Endothelial cell (in vitro differentiated cells): ENCODE data around the gene LRRFIP1. TPM values are rescaled to one million over a fixed set of nuclear protein-coding genes. Genes with fewer than 3 reads are reported as not detected.

Experiments
- DNase-seq: peaks from one replicate; pipeline ENCODE4 v3.0.0; 2021; ENCODE audit warnings: low spot score
- H3K27ac Mint-ChIP-seq: one replicate; pipeline ENCODE4 v1.8.0; 2021; ENCODE audit warnings: mixed read lengths, inconsistent platforms; ENCODE audit not compliant: unreplicated experiment
- H3K27me3 Mint-ChIP-seq: one replicate; pipeline ENCODE4 v1.8.0; 2021; ENCODE audit warnings: mild to moderate bottlenecking, moderate library complexity, mixed read lengths, inconsistent platforms; ENCODE audit not compliant: unreplicated experiment
- H3K36me3 Mint-ChIP-seq: one replicate; pipeline ENCODE4 v1.8.0; 2021; ENCODE audit warnings: mild to moderate bottlenecking, low read depth, mixed read lengths, inconsistent platforms; ENCODE audit not compliant: unreplicated experiment
- H3K4me1 Mint-ChIP-seq: one replicate; pipeline ENCODE4 v1.8.0; 2021; ENCODE audit warnings: mild to moderate bottlenecking, mixed read lengths, inconsistent platforms; ENCODE audit not compliant: unreplicated experiment
- H3K4me3 Mint-ChIP-seq: one replicate; pipeline ENCODE4 v1.8.0; 2021; ENCODE audit warnings: mild to moderate bottlenecking, mixed read lengths, inconsistent platforms; ENCODE audit not compliant: unreplicated experiment
- H3K9me3 Mint-ChIP-seq: one replicate; pipeline ENCODE4 v1.8.0; 2021; ENCODE audit warnings: mixed read lengths, inconsistent platforms; ENCODE audit not compliant: unreplicated experiment
- total RNA-seq: library from RNA; stranded (reverse); fragmentation: NEBNext Ultra II Directional; extraction: Animal tissue kit (Norgen Biotek cat#: 25700); gene quantifications from one replicate; pipeline ENCODE4 v1.2.1, GENCODE V29; 2021; ENCODE audit not compliant: unreplicated experiment
- TF ChIP-seq, protein P1 (sequence below): fragments of 200-600 bp; sonication (generic); IDR thresholded peaks from one replicate; pipeline ENCODE4 v1.5.0; 2021; ENCODE audit warnings: antibody characterized with exemption; ENCODE audit not compliant: unreplicated experiment

LRRFIP1 gene
- total RNA-seq, 1 donor from 2014 or later: 105 TPM

DNA sequence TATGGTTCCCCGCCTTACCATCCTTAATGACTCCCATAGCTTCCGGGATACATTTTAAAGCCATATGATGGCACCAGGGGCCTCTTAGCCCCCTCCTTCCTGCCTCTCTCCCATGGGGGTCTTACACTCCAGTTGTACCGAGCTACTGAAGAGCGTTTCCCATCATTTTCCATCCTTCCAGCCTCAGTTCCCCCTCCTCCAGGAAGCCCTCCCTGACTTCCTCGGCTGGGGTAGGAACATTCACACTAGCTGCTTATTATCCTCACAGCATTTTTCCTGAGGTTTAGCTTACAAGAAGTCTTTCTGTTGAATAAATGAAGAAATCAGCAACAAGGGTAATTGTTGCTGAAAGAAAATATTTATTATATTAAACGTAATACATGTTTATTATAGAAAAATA, 41.1 kb downstream of the LRRFIP1 start:
- Mint-ChIP-seq H3K9me3 (no peaks in the 10 kb centered on the region), H3K36me3 (peaks cover 12% of the 10 kb centered on the region), H3K4me1 (peaks cover 18% of the 10 kb centered on the region), H3K4me3 (no peak overlapping the region), H3K27ac (no peak overlapping the region), H3K27me3 (peaks cover 14% of the 10 kb centered on the region)
- no peak for DNase-seq
- TF ChIP-seq, protein P1, sequence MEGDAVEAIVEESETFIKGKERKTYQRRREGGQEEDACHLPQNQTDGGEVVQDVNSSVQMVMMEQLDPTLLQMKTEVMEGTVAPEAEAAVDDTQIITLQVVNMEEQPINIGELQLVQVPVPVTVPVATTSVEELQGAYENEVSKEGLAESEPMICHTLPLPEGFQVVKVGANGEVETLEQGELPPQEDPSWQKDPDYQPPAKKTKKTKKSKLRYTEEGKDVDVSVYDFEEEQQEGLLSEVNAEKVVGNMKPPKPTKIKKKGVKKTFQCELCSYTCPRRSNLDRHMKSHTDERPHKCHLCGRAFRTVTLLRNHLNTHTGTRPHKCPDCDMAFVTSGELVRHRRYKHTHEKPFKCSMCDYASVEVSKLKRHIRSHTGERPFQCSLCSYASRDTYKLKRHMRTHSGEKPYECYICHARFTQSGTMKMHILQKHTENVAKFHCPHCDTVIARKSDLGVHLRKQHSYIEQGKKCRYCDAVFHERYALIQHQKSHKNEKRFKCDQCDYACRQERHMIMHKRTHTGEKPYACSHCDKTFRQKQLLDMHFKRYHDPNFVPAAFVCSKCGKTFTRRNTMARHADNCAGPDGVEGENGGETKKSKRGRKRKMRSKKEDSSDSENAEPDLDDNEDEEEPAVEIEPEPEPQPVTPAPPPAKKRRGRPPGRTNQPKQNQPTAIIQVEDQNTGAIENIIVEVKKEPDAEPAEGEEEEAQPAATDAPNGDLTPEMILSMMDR: no peak

DNA sequence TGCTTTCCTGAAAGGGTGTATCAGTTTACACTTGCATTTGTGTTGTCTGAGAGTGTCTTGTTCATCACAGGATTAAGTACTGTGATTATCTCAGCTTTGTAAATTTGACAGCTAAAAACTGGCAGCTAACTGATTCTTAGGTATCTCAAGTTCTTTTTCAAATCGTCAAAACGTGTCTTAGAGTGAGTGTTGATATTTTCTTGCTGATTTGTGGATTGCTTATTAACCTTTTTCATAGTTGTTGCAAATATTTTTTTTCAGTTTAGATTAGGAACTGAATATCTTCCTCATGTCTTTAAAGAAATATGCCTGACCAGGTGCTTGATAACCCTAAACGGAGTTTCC, 41.9 kb downstream of the LRRFIP1 start:
- peaks cover 12% of the 10 kb centered on the region for H3K36me3 Mint-ChIP-seq
- no peak overlapping the region for H3K27ac Mint-ChIP-seq
- peaks cover 16% of the 10 kb centered on the region for H3K27me3 Mint-ChIP-seq

DNA sequence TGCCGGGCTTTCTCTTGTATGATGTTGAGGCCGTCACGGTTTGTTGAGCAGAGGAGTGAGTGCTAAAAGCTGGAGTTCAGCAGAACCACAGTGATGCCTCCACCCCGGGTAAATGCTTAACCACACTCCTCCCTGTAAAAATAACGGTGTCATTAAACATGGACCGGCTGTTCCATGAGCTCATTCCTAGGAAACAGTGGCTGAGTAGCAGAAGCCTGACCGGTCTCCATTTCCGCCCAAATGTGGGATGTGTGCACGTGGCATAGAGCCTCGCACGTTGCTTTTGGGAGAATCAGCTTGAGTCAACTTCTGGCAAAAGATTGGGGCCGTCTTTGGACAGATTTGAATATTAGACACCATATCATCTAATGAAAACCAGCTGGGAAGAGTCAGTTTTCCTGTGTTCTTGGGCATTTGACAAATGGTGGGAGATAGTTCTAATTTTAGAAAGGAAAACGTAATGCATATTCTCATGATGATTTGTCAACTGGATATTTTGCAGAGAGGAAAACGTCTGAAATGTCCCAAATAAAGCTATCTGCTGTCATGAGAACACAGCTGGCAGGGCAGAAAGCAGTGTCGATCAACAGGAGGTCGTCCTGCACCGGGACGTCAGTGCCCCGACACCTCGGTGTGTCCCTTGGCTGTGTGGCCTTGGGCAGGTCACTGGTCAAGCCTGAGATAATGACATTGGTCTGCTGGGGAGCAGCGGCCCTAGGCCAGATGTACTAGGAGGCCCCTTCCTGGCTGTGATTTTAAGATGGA, 42.4 kb downstream of the LRRFIP1 start:
- Mint-ChIP-seq H3K27ac (no peak overlapping the region), H3K4me3 (no peak overlapping the region), H3K36me3 (peaks cover 12% of the 10 kb centered on the region), H3K9me3 (no peaks in the 10 kb centered on the region), H3K4me1 (peaks cover 29% of the 10 kb centered on the region), H3K27me3 (peaks cover 16% of the 10 kb centered on the region)
- TF ChIP-seq, protein P1: no peak
- no peak for DNase-seq

More for the DNA sequence above, 41.9 kb downstream of the LRRFIP1 start:
- peaks cover 23% of the 10 kb centered on the region for H3K4me1 Mint-ChIP-seq
- DNase-seq: no peak
- no peak overlapping the region for H3K4me3 Mint-ChIP-seq
- TF ChIP-seq, protein P1: no peak
- no peaks in the 10 kb centered on the region for H3K9me3 Mint-ChIP-seq

DNA sequence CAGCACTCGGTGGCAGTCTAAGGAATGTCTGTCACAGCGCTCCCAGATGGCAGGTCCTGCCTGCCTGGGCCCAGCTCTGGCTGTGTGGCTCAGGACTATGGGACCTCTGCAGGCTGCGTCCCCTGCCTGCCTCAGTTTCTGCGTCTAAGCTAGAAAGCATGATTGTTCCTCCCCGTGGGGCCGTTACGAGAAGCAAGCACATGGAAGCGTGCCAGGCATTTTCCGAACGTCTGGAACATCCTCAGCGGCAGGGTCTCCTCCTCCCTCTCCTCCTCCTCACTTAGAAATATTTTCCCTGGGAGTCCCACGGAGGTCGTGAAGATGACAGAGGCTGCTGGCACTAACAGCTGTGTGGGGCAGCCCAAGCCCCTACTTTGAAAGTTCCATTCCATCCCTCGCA, 43.3 kb downstream of the LRRFIP1 start:
- Mint-ChIP-seq H3K4me3 (peak overlapping the region; percentile 8), H3K4me1 (peaks cover 37% of the 10 kb centered on the region), H3K27ac (no peak overlapping the region), H3K36me3 (peaks cover 12% of the 10 kb centered on the region), H3K9me3 (no peaks in the 10 kb centered on the region), H3K27me3 (peaks cover 22% of the 10 kb centered on the region)
- TF ChIP-seq, protein P1: no peak
- no peak for DNase-seq

DNA sequence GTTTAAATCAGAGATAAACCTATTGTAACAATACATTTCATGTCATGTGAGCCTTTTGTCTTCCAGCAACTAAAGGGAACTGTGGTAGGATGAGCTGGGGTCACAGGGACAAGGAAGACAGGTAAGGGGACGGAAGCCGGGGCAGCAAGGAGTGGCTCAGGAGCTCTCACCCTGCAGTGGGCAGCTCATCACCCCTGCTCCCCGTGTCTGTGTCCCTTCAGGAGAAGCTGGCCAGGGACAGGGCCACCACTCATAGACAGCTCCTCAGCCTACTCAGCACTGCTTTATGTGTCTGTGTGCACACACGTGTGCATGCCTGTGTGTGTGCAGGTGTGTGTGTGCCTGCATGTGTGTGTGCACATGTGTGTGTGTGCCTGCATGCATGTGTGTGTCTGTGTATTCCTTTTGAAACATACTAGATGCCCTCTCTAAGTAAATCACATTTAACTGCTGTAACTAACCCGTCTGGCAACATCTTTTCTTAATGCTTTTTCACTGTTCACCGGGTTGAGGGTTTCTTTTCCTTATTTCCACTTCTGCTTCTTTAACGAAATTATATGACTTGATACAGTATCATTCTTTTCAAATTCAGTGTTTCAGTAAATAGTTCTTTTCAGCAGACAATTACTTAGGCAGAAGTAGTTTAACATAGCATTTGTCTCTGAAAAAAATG, 44.2 kb downstream of the LRRFIP1 start:
- H3K9me3 Mint-ChIP-seq: no peaks in the 10 kb centered on the region
- H3K36me3 Mint-ChIP-seq: peaks cover 12% of the 10 kb centered on the region
- DNase-seq: no peak
- peaks cover 47% of the 10 kb centered on the region for H3K4me1 Mint-ChIP-seq
- no peak overlapping the region for H3K27ac Mint-ChIP-seq
- H3K4me3 Mint-ChIP-seq: peak overlapping the region; percentile 51
- H3K27me3 Mint-ChIP-seq: peaks cover 22% of the 10 kb centered on the region
- TF ChIP-seq, protein P1: no peak
